ENCODE results near the gene SLC39A10.

Gene SLC39A10

GRCh38 chr2:195737511-195738325 is 80.7 kb downstream of the SLC39A10 start:
- no peak for DNase-seq (ENCODE audit: insufficient read length, low spot score)
- no peak for FAIRE-seq
- TF ChIP-seq POLR2A (IDR thresholded peaks at IDR 0.05; ENCODE audit: low read depth, low read length): no peak

GRCh38 chr2:195741191-195741590 is 84.2 kb downstream of the SLC39A10 start:
- FAIRE-seq (no peak), DNase-seq (ENCODE audit: insufficient read length, low spot score) (no peak)
- no peak for TF ChIP-seq POLR2A (IDR thresholded peaks at IDR 0.05; ENCODE audit: low read depth, low read length)

GRCh38 chr2:195756218-195756942 is 99.4 kb downstream of the SLC39A10 start:
- DNase-seq (ENCODE audit: insufficient read length, low spot score): no peak
- no peak for TF ChIP-seq POLR2A (IDR thresholded peaks at IDR 0.05; ENCODE audit: low read depth, low read length)
- no peak for FAIRE-seq

- FAIRE-seq (no peak), DNase-seq (ENCODE audit: insufficient read length, low spot score) (no peak)
- no peak for TF ChIP-seq POLR2A (IDR thresholded peaks at IDR 0.05; ENCODE audit: low read depth, low read length)
Measured at GRCh38 chr2:195758846-195759245, 101.8 kb downstream of the SLC39A10 start.

- no peak for FAIRE-seq
Measured at GRCh38 chr2:195759877-195760276, 102.9 kb downstream of the SLC39A10 start.

GRCh38 chr2:195763866-195764265 is 106.8 kb downstream of the SLC39A10 start:
- DNase-seq (ENCODE audit: insufficient read length, low spot score) (no peak), FAIRE-seq (peak; percentile 43)
- TF ChIP-seq POLR2A (IDR thresholded peaks at IDR 0.05; ENCODE audit: low read depth, low read length): no peak

More at GRCh38 chr2:195759877-195760276, 102.9 kb downstream of the SLC39A10 start:
- no peak for TF ChIP-seq POLR2A (IDR thresholded peaks at IDR 0.05; ENCODE audit: low read depth, low read length)
- DNase-seq (ENCODE audit: insufficient read length, low spot score): no peak

- FAIRE-seq (no peak), DNase-seq (ENCODE audit: insufficient read length, low spot score) (no peak)
- TF ChIP-seq POLR2A (IDR thresholded peaks at IDR 0.05; ENCODE audit: low read depth, low read length): no peak
Measured at GRCh38 chr2:195766691-195767090, 109.7 kb downstream of the SLC39A10 start.

- DNase-seq (ENCODE audit: insufficient read length, low spot score) (no peak), FAIRE-seq (no peak)
- TF ChIP-seq POLR2A (IDR thresholded peaks at IDR 0.05; ENCODE audit: low read depth, low read length): no peak
Measured at GRCh38 chr2:195768431-195768830, 111.4 kb downstream of the SLC39A10 start.

- FAIRE-seq: no peak
- DNase-seq (ENCODE audit: insufficient read length, low spot score): no peak
- no peak for TF ChIP-seq POLR2A (IDR thresholded peaks at IDR 0.05; ENCODE audit: low read depth, low read length)
Measured at GRCh38 chr2:195769975-195770374, 112.9 kb downstream of the SLC39A10 start.

GRCh38 chr2:195779491-195779890 is 122.5 kb downstream of the SLC39A10 start:
- TF ChIP-seq POLR2A (IDR thresholded peaks at IDR 0.05; ENCODE audit: low read depth, low read length): no peak
- DNase-seq (ENCODE audit: insufficient read length, low spot score) (no peak), FAIRE-seq (no peak)

GRCh38 chr2:195782156-195782555 is 125.1 kb downstream of the SLC39A10 start:
- no peak for TF ChIP-seq POLR2A (IDR thresholded peaks at IDR 0.05; ENCODE audit: low read depth, low read length)
- no peak for FAIRE-seq
- DNase-seq (ENCODE audit: insufficient read length, low spot score): no peak
